GM19324 (cell line): Measurements from ENCODE around the gene SFTPB.
A peak's percentile ranks its signal among the peaks of the same experiment; 100 is the strongest.
"Not testable (repeated sequence)": the region's sequence is repeated elsewhere in the genome, so short reads cannot be mapped to it uniquely, and the experiment has no call there.

Experiments used
- ATAC-seq: cut with Tn5 transposase; IDR thresholded peaks from one replicate; pipeline ENCODE4 v1.9.1; 2021; ENCODE audit warnings: mild to moderate bottlenecking, moderate library complexity; ENCODE audit not compliant: unreplicated experiment, low FRiP score

The SFTPB gene

GRCh38 chr2:85619617-85620016 lies 48.4 kb downstream of the SFTPB start:
- ATAC-seq: no peak

DNA sequence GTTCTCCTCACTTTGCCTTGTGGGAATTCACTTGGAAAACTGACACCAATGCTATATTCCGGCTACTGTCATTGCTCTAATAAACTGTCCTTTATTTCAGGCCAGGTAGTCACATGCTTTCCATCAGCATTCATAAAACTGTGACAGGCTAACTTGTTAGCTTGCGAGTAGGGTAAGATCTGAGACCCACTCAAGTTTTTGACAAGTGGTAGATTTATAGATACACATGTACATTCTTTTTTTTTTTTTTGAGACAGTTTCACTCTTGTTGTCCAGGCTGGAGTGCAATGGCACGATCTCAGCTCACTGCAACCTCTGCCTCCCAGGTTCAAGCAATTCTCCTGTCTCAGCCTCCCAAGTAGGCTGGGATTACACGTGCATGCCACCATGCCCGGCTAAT lies 50.3 kb downstream of the SFTPB start:
- ATAC-seq: not testable (repeated sequence)

- ATAC-seq: no peak
These were observed 52.6 kb downstream of the SFTPB start for GRCh38 chr2:85615413-85615728.

DNA sequence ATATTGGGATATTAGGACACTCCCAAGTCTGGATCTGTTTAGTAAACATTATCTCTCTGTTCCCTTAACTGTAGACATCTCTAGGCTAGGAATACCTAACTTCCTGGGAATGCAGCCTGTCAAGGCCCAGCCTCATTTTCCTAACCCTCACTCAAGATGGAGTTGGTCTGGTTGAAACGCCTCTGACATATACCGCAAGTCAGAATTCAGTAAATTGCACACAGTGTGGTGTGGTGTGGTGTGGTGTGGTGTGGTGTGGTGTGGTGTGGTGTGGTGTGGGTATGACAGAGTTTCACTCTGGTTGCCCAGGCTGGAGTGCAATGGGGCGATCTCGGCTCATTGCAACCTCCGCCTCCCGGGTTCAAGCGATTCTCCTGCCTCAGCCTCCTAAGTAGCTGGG lies 53.2 kb downstream of the SFTPB start:
- ATAC-seq: not testable (repeated sequence)

GRCh38 chr2:85613717-85614515 lies 54.1 kb downstream of the SFTPB start:
- no peak for ATAC-seq

- peak; percentile 83 for ATAC-seq
These were observed 56.1 kb downstream of the SFTPB start, which contains the start of gene C2orf68 for GRCh38 chr2:85611705-85612587. Gene C2orf68, minus strand, starts transcription at chr2:85612066. Its CDS starts 82 bp downstream, at chr2:85611984.

GRCh38 chr2:85611217-85611704 lies 56.7 kb downstream of the SFTPB start:
- no peak for ATAC-seq
